Measurements from ENCODE around the gene RHOT2.

RHOT2 gene

GRCh38 chr16:718922-719321, 51.0 kb downstream of the RHOT2 start:
- Histone ChIP-seq H3K4me1 (peaks cover 17% of the 10 kb centered on the region), H3K4me2 (ENCODE audit: low read length) (no peak overlapping the region), H3K4me3 (ENCODE audit: low read depth, low read length) (no peak overlapping the region), H2AFZ (no peak overlapping the region), H3K27ac (peak overlapping the region; percentile 12), H3K36me3 (ENCODE audit: control insufficient read depth, insufficient read depth, low read length) (no peaks in the 10 kb centered on the region), H3K9me3 (ENCODE audit: control insufficient read depth, low read length) (no peaks in the 10 kb centered on the region), H3K79me2 (peaks cover 2% of the 10 kb centered on the region), H3K27me3 (ENCODE audit: control insufficient read depth, insufficient read depth, low read length) (no peaks in the 10 kb centered on the region), H3K9ac (no peak overlapping the region)
- no peak for TF ChIP-seq CTCF (IDR thresholded peaks at IDR 0.05)

DNA sequence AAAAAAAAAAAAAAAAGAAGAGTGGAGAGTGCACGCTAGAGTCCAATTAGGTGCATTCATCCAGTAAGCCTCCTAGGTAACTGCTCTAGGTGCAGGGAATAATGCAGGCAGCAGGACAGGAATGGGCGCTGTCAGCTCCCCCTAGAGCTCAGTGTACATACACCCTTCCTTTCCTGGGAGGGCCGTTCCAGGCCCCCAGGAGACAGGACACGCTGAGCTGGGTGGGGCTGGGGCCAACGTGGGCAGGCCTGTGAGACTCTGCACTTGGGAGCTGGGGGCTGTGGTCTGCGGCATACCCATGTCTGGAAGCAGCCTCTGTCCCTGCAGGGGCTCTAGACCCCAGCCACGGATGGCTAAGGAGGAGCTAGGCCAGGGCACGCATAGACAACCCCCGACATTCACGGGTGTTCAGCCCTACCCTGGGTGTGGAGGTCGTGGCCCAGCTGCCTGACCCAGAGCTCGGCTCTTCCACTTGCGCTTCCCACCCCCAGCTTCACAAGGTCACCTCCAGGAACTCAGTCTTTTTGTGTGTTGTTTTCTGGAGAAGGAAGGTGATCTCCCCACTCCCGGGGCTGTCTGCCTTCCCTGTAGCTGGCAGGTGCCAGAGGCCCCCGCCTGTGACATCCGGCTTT, 52.0 kb downstream of the RHOT2 start:
- Histone ChIP-seq H3K9me3 (ENCODE audit: control insufficient read depth, low read length) (no peaks in the 10 kb centered on the region), H3K4me2 (ENCODE audit: low read length) (peak overlapping the region; percentile 97), H3K9ac (no peak overlapping the region), H3K4me3 (ENCODE audit: low read depth, low read length) (peak overlapping the region; percentile 73), H2AFZ (peak overlapping the region; percentile 97), H3K27me3 (ENCODE audit: control insufficient read depth, insufficient read depth, low read length) (no peaks in the 10 kb centered on the region), H3K79me2 (peaks cover 2% of the 10 kb centered on the region), H3K4me1 (peaks cover 17% of the 10 kb centered on the region), H3K36me3 (ENCODE audit: control insufficient read depth, insufficient read depth, low read length) (no peaks in the 10 kb centered on the region), H3K27ac (peak overlapping the region; percentile 94)
- TF ChIP-seq CTCF (IDR thresholded peaks at IDR 0.05), result no peak

DNA sequence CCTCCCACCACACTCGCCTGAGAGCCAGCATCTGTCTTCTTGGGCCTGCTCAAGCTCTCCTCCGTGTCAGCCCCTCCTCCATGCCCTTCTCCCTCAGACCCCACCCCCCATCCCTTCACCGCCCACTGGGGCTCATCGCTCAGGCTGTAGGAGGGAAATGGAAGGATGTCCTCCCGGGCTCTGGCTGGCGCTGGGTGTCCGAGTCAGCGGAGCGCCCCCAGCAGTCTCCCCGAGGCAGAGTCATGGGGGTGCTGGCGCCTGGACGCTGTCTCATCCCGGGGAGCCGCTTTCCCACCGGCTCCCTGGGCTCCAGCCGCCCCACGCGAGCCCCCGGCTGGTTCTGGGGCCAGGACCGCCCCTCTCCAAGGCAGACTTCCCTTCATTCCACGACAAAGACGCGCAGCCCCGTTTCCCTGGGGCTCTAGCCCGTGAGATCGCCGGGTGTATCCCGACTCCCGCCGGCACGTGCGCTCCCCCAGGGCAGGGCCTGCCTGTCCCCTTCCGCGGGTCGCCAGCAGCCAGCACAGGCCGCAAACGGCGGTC, 52.6 kb downstream of the RHOT2 start:
- peak overlapping the region; percentile 63 for H3K9ac ChIP-seq
- peak overlapping the region; percentile 73 for H3K4me3 ChIP-seq (ENCODE audit: low read depth, low read length)
- TF ChIP-seq CTCF (IDR thresholded peaks at IDR 0.05), result no peak
- no peaks in the 10 kb centered on the region for H3K9me3 ChIP-seq (ENCODE audit: control insufficient read depth, low read length)
- peak overlapping the region; percentile 94 for H3K27ac ChIP-seq
- H3K27me3 ChIP-seq (ENCODE audit: control insufficient read depth, insufficient read depth, low read length), result no peaks in the 10 kb centered on the region
- H3K79me2 ChIP-seq, result peaks cover 2% of the 10 kb centered on the region
- peaks cover 17% of the 10 kb centered on the region for H3K4me1 ChIP-seq
- peak overlapping the region; percentile 97 for H3K4me2 ChIP-seq (ENCODE audit: low read length)
- peak overlapping the region; percentile 97 for H2AFZ ChIP-seq
- H3K36me3 ChIP-seq (ENCODE audit: control insufficient read depth, insufficient read depth, low read length), result no peaks in the 10 kb centered on the region

- Histone ChIP-seq H3K9me3 (ENCODE audit: control insufficient read depth, low read length) (no peaks in the 10 kb centered on the region), H3K4me3 (ENCODE audit: low read depth, low read length) (peak within 1 kb of the TSS; percentile 73), H3K36me3 (ENCODE audit: control insufficient read depth, insufficient read depth, low read length) (no peaks in the 10 kb centered on the region), H3K9ac (peak within 1 kb of the TSS; percentile 63), H3K4me1 (peaks cover 18% of the 10 kb centered on the region), H3K4me2 (ENCODE audit: low read length) (peak within 1 kb of the TSS; percentile 97), H3K27ac (peak within 1 kb of the TSS; percentile 94), H3K79me2 (peaks cover 2% of the 10 kb centered on the region), H3K27me3 (ENCODE audit: control insufficient read depth, insufficient read depth, low read length) (no peaks in the 10 kb centered on the region), H2AFZ (peak within 1 kb of the TSS; percentile 97)
- no peak for TF ChIP-seq CTCF (IDR thresholded peaks at IDR 0.05)
Measured at GRCh38 chr16:720990-721764, 53.2 kb downstream of the RHOT2 start, which contains the start of gene ANTKMT. ANTKMT (plus strand) TSS chr16:721146; CDS start chr16:721275, 129 bp downstream.

All from parathyroid adenoma (tissue), 2 donors.